ENCODE data around the gene KNOP1. TPM values are rescaled to one million over a fixed set of nuclear protein-coding genes. Genes with fewer than 3 reads are reported as not detected.

KNOP1 gene
- total RNA-seq, 2 donors from 2014 or later: 4.1 to 5.4 TPM

DNA sequence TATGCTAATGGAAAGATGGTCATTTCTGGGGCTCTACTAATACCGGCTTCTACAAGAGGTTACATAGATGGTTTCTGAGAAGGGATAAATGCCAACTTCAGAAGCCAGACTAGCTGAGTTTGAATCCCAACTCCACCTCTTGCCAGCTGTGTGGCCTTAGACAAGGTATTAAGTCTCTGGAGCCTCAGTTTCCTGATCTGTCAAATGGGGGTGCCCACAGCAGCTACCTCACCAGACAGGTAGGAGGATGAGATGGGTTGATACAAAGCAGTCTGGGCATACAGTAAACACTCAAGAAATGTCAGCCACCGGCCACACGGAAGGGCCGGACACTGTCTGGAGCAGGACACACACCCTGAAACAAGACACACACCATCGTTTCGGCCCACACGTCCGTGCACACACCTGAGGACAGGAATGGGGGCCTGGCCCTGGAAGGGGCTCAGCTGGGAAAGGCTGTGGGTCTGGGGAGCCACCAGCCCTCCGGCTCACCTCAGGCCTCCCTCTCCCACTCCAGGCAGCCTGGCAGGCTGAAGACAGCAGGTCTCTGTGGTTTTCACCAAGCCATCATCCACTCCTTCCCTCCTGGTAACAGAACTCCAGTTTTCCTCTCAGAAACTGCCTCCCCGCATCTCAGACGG is 5.5 kb downstream of the KNOP1 start:
- TF ChIP-seq, protein P1, sequence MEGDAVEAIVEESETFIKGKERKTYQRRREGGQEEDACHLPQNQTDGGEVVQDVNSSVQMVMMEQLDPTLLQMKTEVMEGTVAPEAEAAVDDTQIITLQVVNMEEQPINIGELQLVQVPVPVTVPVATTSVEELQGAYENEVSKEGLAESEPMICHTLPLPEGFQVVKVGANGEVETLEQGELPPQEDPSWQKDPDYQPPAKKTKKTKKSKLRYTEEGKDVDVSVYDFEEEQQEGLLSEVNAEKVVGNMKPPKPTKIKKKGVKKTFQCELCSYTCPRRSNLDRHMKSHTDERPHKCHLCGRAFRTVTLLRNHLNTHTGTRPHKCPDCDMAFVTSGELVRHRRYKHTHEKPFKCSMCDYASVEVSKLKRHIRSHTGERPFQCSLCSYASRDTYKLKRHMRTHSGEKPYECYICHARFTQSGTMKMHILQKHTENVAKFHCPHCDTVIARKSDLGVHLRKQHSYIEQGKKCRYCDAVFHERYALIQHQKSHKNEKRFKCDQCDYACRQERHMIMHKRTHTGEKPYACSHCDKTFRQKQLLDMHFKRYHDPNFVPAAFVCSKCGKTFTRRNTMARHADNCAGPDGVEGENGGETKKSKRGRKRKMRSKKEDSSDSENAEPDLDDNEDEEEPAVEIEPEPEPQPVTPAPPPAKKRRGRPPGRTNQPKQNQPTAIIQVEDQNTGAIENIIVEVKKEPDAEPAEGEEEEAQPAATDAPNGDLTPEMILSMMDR (IDR thresholded peaks at IDR 0.05): no peak
- H3K9me3 ChIP-seq: no peaks in the 10 kb centered on the region
- peaks cover 21% of the 10 kb centered on the region for H3K36me3 ChIP-seq
- H3K4me1 ChIP-seq: peaks cover 0 to 33% of the 10 kb centered on the region in 2 donors
- DNase-seq (ENCODE audit: low spot score): no peak
- H3K4me3 ChIP-seq: no peak overlapping the region
- no peaks in the 10 kb centered on the region for H3K27me3 ChIP-seq
- H3K27ac ChIP-seq: no peak overlapping the region

DNA sequence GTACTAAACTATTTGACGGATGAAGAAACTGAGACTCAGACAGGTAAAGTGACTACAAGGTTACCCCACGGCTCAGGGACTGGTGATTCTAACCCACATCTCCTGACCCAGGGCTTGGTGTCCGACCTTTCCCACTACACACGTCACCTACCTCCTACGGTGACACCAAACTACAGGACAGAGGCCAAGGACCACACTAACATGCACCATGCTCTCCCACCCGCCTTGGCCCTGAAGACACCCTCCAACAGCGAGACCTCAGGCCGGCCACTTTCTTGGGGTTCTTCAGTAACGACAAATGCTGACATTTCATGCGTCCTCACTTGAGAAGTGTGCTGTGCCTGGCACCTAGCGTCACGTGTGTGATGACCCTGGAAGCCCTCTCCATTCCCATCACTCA is 6.4 kb downstream of the KNOP1 start:
- H3K27me3 ChIP-seq: no peaks in the 10 kb centered on the region
- H3K27ac ChIP-seq: no peak overlapping the region
- no peak overlapping the region for H3K4me3 ChIP-seq
- no peaks in the 10 kb centered on the region for H3K9me3 ChIP-seq
- peaks cover 22% of the 10 kb centered on the region for H3K36me3 ChIP-seq
- peaks cover 0 to 24% of the 10 kb centered on the region in 2 donors for H3K4me1 ChIP-seq
- TF ChIP-seq, protein P1 (IDR thresholded peaks at IDR 0.05): no peak
- DNase-seq (ENCODE audit: low spot score): no peak

DNA sequence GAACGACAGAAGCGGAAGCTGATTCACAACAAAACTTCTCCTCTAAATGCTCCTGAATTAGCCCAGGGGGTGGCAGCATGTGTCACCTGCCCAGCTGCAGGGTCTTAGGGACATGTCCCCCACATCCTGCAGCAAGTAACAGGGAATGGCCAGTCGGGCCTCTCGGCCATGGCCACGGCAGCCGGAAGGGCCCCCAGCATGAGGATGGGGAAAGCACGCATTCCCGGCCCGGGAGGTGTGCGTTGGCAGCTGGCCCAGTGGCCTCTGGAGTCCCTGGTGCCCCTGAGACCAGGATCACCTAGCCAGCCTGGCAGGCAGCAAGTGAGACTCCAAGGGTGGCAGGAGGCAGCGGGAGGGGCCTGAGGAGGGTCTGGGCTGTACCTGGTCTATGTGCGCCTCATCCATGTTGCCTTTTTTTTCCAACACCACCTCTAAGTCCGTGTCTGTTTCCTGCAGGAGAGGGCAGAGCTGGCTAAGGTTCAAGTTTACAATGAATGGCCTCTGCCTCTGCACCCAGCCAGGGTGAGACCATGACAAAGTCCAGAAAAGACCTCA is 7.0 kb downstream of the KNOP1 start:
- Histone ChIP-seq H3K36me3 (peaks cover 27% of the 10 kb centered on the region), H3K4me3 (no peak overlapping the region)

DNA sequence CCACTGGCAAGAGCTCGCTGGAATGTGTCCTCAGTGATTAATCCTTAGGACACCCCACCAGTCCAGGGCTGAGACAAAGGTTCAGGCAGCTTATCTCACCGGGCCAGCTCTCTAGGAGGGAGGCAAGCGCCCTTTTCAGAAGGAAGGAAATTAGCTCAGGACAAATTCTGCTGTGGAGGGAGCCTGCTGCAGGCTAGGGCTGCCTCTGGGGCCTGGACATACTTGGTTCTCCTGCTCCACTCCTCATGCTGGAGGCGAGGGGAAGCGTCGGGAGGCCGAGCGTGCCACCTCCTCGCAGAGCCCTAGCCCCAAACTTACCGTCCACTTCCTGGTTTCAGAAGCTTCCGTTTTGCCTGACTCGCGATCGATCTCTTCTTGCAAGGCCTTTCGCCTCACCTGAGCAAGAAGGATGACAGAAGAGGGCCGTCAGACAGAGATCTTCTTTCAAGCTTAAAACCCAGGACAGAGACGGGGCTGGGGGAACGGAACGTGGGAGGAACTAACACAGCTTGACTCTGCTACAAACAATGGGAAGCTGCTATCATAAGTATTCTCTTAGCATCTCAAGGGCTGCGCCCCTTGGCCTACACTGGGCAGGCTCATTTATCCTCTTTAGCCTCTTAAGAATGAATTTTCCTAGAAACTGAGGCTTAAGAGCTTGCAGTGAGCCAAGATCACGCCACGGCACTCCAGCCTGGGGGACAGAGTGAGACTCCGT is 7.7 kb downstream of the KNOP1 start:
- Histone ChIP-seq H3K9me3 (no peaks in the 10 kb centered on the region), H3K4me3 (no peak overlapping the region), H3K27ac (peak overlapping the region; percentile 56 to 58), H3K27me3 (no peaks in the 10 kb centered on the region), H3K4me1 (peaks cover 0 to 17% of the 10 kb centered on the region in 2 donors), H3K36me3 (peaks cover 30% of the 10 kb centered on the region)
- DNase-seq (ENCODE audit: low spot score): no peak
- TF ChIP-seq, protein P1 (IDR thresholded peaks at IDR 0.05): no peak

More for the DNA sequence above, 7.0 kb downstream of the KNOP1 start:
- Histone ChIP-seq H3K27me3 (no peaks in the 10 kb centered on the region), H3K4me1 (peaks cover 0 to 18% of the 10 kb centered on the region in 2 donors), H3K9me3 (no peaks in the 10 kb centered on the region), H3K27ac (peak overlapping the region in 1 of 2 donors; percentile 58)
- no peak for DNase-seq (ENCODE audit: low spot score)
- TF ChIP-seq, protein P1 (IDR thresholded peaks at IDR 0.05): no peak

DNA sequence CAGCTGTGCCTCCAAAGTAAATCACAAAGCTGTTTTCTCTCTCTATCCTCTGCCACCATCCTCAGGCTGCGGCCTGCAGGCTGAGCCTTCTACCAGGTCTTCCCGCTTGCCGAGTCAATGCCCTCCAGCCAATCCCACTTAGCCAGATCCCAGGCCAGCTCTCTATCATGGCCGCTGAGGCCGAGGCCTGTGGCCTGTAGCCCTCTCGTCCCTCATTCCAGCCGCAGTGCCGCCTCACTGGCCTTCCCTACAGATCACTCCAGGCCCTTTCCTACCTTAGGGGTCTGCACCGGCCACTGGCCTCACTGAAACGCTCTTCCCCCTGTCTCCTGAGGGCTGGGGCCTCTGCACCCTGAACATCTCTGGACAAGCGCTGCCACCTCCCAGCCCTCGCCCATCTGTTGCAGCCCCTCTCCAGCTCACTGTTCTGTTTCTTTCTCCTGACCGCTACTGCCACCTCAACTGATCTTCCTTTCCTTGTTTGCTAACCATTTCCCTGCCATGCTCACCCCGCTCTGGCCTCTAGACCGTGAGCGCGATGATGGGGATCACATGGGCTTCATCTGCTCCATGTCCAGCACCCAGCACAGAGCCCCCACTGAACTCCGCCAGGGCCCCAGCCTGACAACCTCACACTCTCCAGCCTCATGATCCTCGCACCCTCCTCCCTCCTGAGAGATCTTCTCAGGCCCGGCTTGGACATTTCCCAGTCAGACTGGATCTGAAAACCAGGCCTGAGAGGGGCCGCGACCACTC is 8.5 kb downstream of the KNOP1 start:
- H3K9me3 ChIP-seq: no peaks in the 10 kb centered on the region
- peaks cover 35% of the 10 kb centered on the region for H3K36me3 ChIP-seq
- no peaks in the 10 kb centered on the region for H3K27me3 ChIP-seq
- DNase-seq (ENCODE audit: low spot score): no peak
- H3K4me1 ChIP-seq: peaks cover under 1 to 23% of the 10 kb centered on the region in 2 donors
- no peak overlapping the region for H3K4me3 ChIP-seq
- TF ChIP-seq, protein P1 (IDR thresholded peaks at IDR 0.05): no peak
- H3K27ac ChIP-seq: peak overlapping the region; percentile 56 to 58
